GM18508 (cell line): ENCODE measurements around the gene ACTRT1.

Experiments
- ATAC-seq: cut with Tn5 transposase; IDR thresholded peaks from one replicate; pipeline ENCODE4 v1.9.1; 2021; ENCODE audit warnings: moderate number of reproducible peaks; ENCODE audit not compliant: insufficient read depth, unreplicated experiment

Gene ACTRT1

GRCh38 chrX:128052303-128052702 is at the start of gene ACTRT1:
Gene ACTRT1 (minus strand): TSS chrX:128052403. CDS start chrX:128052206, 197 bp downstream.
- no peak for ATAC-seq

- ATAC-seq, result no peak
These were observed 26.3 kb upstream of the ACTRT1 start for GRCh38 chrX:128078545-128078944.

GRCh38 chrX:128057421-128057820 is 5.2 kb upstream of the ACTRT1 start:
- no peak for ATAC-seq

GRCh38 chrX:128051526-128051925 is 677 bp downstream of the ACTRT1 start:
- no peak for ATAC-seq

- no peak for ATAC-seq
These were observed 16.9 kb downstream of the ACTRT1 start for GRCh38 chrX:128035318-128035717.

- no peak for ATAC-seq
These were observed 30.6 kb downstream of the ACTRT1 start for GRCh38 chrX:128021566-128021965.

- no peak for ATAC-seq
These were observed 31.5 kb downstream of the ACTRT1 start for GRCh38 chrX:128020701-128021100.

GRCh38 chrX:128019218-128019617 is 33.0 kb downstream of the ACTRT1 start:
- no peak for ATAC-seq

- no peak for ATAC-seq
These were observed 40.2 kb downstream of the ACTRT1 start for GRCh38 chrX:128012015-128012414.

GRCh38 chrX:128007882-128008281 is 44.3 kb downstream of the ACTRT1 start:
- no peak for ATAC-seq
